ENCODE results near the gene FGF22.

Gene FGF22

DNA sequence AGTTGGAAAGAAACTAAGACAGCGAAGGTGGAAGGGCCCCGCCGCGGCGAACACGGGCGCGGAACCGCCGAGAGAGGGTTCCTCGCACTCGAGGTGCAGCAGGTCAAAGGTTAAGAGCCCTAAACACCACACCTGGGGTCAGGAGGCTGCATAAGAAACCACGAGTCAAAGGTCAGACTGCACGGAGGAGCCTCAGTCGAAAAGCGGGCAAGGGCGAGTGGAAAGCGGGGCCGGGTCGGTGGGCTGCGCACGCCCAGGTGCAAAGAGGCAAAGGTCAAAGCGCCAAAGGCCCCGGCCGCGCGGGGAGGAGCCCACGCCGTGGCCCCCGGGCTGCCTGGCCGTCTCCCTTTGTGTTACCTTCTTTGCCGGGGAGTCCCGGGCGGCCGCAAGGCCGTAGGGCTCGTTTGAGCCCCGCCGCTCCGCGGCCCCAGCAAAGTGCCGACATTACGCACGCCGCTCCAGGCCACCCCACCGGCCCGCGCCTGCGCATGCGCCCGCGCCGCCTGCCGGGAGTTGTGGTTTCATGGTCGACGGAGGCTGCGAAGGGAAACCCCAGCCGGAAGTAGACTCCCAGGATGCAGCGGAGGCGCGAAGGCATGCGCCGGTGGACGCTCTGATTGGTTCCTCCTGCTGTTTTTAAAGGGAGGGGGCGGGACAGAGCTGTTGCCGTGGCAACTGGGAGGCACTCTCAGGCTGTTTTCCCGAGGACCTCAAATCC, 6.5 kb upstream of the FGF22 start, which contains the start of gene POLRMT:
TSS of gene POLRMT (minus strand) at position 470 of the 718 bp plus-strand sequence. CDS start at position 445, 25 bp downstream.
- TF ChIP-seq CTCF (IDR thresholded peaks at IDR 0.05; ENCODE audit: low read depth, low read length, missing control alignments): no peak
- H3K4me3 ChIP-seq (ENCODE audit: low read depth, low read length): peak within 1 kb of the TSS; percentile 67
- DNase-seq (ENCODE audit: low read depth): peak; percentile 97

- no peak for DNase-seq (ENCODE audit: low read depth)
- no peak for TF ChIP-seq CTCF (IDR thresholded peaks at IDR 0.05; ENCODE audit: low read depth, low read length, missing control alignments)
- peak overlapping the region; percentile 67 for H3K4me3 ChIP-seq (ENCODE audit: low read depth, low read length)
These were observed 5.7 kb upstream of the FGF22 start for GRCh38 chr19:633786-634639.

DNA sequence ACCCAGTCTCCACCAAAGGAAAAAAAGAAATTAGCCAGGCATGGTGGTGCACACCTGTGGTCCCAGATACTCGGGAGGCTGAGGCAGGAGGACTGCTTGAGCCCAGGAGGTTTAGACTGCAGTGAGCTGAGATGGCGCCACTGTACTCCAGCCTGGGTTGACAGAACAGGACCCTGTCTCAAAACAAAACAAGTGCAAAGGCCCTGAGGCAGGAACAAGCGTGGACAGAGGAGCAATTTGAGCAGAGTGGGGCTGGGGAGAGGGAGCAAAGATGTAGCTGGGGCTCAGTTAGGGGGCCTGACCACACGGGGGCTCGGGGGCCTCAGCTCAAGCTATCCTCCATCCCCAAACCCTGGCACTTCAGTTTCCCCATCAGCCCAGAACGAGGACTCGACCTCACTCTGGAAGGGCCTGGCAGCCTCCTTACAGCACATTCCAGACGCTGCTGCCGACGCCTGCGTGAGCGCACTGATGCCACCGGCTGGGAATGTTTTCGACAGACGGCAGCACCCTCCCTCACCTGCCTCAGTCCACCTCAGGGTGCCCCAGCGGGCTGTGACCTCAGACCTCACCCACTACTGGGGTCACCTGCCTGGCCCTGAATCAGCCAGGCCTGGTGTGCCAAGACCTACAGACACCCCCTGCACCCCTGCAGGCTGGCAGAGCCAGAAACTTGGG, 4.6 kb upstream of the FGF22 start:
- no peak for DNase-seq (ENCODE audit: low read depth)
- no peak overlapping the region for H3K4me3 ChIP-seq (ENCODE audit: low read depth, low read length)
- TF ChIP-seq CTCF (IDR thresholded peaks at IDR 0.05; ENCODE audit: low read depth, low read length, missing control alignments): no peak

DNA sequence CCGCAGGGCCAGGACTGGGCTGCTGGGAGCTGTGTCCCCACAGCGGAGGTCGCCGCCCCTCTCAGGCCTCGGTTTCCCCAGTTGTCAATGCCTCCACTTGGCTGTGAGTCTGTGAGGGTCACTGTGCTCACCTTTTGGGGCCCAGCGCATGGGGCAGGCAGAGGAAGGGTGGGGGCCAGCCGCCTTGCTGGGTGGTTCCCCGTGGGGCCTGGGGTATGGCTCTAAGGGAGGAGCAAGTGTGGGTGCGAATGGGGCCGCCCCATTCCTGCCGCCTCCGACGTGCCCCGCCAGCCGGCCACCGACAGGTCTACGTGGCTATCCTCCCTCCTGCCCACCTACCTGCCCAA, 800 bp upstream of the FGF22 start:
- no peak for DNase-seq (ENCODE audit: low read depth)
- no peak for TF ChIP-seq CTCF (IDR thresholded peaks at IDR 0.05; ENCODE audit: low read depth, low read length, missing control alignments)
- H3K4me3 ChIP-seq (ENCODE audit: low read depth, low read length): peak overlapping the region; percentile 47

DNA sequence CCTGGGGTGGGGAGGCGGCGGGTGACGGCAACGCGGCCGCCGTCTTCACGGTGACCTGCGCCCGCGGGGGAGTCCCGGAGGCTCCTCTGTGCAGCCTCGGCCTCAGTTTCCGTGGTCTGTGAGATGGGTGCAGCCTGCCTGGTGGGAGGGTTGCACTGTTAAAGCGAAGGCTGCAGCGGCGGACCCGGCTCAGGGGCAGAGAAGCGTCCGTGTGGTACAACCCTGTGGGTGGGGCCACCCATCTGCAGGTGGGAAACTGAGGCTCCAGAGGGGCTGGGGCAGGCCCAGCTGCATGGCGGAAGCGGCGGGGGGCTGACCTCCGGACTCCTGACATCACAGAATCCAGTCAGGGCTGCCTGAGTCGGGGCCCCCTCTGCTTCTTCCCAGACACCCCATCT, 481 bp downstream of the FGF22 start:
- no peak for DNase-seq (ENCODE audit: low read depth)
- no peak overlapping the region for H3K4me3 ChIP-seq (ENCODE audit: low read depth, low read length)
- TF ChIP-seq CTCF (IDR thresholded peaks at IDR 0.05; ENCODE audit: low read depth, low read length, missing control alignments): no peak

DNA sequence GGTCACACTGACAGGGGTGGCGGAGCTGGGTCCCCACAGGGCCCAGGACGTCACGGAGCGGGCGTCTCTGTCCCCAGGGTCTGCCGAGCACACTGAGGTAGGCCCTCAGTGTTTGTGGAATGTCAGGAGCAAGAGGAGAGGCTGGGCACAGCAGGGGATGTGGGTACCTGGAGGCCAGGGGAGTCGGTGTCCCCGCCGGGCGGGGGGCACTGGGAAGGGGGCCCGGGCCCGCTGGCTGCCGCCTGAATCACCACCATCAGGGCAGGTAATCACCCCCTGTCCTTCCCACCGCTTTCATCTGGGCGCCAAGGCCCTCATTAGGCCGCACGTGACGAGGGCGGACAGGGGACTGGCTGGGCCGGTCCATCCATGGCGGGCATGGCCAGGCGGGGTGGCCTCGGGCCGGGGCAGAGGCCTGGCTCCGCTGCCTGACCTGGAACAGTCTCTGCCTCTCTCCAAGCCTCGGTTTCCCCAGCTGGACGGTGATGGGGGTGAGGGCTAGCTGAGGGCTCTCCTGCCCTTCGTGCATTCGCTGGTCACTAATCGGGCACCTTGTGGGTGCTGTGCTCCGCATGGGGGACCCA, 1.0 kb downstream of the FGF22 start:
- no peak for TF ChIP-seq CTCF (IDR thresholded peaks at IDR 0.05; ENCODE audit: low read depth, low read length, missing control alignments)
- H3K4me3 ChIP-seq (ENCODE audit: low read depth, low read length): no peak overlapping the region
- no peak for DNase-seq (ENCODE audit: low read depth)
